Measurements from ENCODE around the gene ZFP28.

DNA sequence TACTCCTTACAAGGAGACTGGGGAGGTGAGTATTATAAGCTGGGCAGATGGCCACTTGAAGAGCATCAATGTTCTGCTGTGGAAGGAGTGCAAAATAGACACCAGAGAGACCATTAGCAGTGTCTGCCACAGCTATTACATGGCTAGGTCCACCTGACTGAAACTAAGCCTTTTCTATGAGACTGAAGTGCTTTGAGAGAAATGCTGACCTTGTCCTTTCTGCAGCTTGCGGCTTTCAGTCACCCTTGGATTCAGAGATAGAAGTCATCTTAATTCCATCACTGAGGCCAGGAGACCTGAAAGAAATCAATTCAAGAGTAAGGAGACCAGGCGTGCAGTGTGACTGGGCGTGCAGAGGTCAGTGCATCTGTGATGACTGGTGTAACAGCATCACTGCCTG, 1.3 kb upstream of the ZFP28 start:
- TF ChIP-seq EZH2 (IDR thresholded peaks at IDR 0.05; ENCODE audit: low read length, missing control alignments), result no peak
- TF ChIP-seq, protein P1, sequence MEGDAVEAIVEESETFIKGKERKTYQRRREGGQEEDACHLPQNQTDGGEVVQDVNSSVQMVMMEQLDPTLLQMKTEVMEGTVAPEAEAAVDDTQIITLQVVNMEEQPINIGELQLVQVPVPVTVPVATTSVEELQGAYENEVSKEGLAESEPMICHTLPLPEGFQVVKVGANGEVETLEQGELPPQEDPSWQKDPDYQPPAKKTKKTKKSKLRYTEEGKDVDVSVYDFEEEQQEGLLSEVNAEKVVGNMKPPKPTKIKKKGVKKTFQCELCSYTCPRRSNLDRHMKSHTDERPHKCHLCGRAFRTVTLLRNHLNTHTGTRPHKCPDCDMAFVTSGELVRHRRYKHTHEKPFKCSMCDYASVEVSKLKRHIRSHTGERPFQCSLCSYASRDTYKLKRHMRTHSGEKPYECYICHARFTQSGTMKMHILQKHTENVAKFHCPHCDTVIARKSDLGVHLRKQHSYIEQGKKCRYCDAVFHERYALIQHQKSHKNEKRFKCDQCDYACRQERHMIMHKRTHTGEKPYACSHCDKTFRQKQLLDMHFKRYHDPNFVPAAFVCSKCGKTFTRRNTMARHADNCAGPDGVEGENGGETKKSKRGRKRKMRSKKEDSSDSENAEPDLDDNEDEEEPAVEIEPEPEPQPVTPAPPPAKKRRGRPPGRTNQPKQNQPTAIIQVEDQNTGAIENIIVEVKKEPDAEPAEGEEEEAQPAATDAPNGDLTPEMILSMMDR (conservative IDR thresholded peaks at IDR 0.05 in 1 of 2, IDR thresholded peaks at IDR 0.05 in 1 of 2; ENCODE audit: low read depth in 1 of 2, low read length in 2 of 2), result no peak

All from fibroblast of lung (primary cell).